NCI-H526 treated with DMSO at 0.1 percent for 48 hours (cell line): Measurements from ENCODE around the gene SPATS2L.

Experiments used
- DNase-seq: peaks from one replicate; lab custom pipeline; 2025; lab: John Stamatoyannopoulos, UW

SPATS2L gene

GRCh38 chr2:200306196-200306930 is at the start of gene SPATS2L:
SPATS2L (plus strand) TSS chr2:200306693; CDS start chr2:200389245, 82,552 bp downstream.
- DNase-seq: peak; percentile 86

- no peak for DNase-seq
Measured at GRCh38 chr2:200257570-200257969, 48.9 kb upstream of the SPATS2L start.

- no peak for DNase-seq
Measured at GRCh38 chr2:200258081-200258480, 48.4 kb upstream of the SPATS2L start.

GRCh38 chr2:200258881-200259576 is 47.5 kb upstream of the SPATS2L start:
- no peak for DNase-seq

- peak; percentile 42 for DNase-seq
Measured at GRCh38 chr2:200259577-200259957, 46.9 kb upstream of the SPATS2L start.

- DNase-seq: no peak
Measured at GRCh38 chr2:200262047-200262446, 44.4 kb upstream of the SPATS2L start.

GRCh38 chr2:200263279-200263678 is 43.2 kb upstream of the SPATS2L start:
- no peak for DNase-seq

GRCh38 chr2:200264631-200265030 is 41.9 kb upstream of the SPATS2L start:
- no peak for DNase-seq

- DNase-seq: no peak
Measured at GRCh38 chr2:200266406-200266805, 40.1 kb upstream of the SPATS2L start.

- no peak for DNase-seq
Measured at GRCh38 chr2:200267350-200267749, 39.1 kb upstream of the SPATS2L start.

GRCh38 chr2:200270732-200271131 is 35.8 kb upstream of the SPATS2L start:
- DNase-seq: no peak

- no peak for DNase-seq
Measured at GRCh38 chr2:200272320-200272719, 34.2 kb upstream of the SPATS2L start.

- peak; percentile 93 for DNase-seq
Measured at GRCh38 chr2:200274116-200275075, 32.1 kb upstream of the SPATS2L start.

GRCh38 chr2:200275295-200276013 is 31.0 kb upstream of the SPATS2L start:
- DNase-seq: no peak

GRCh38 chr2:200276472-200276871 is 30.0 kb upstream of the SPATS2L start:
- DNase-seq: peak; percentile 53

GRCh38 chr2:200278694-200279316 is 27.7 kb upstream of the SPATS2L start:
- no peak for DNase-seq

GRCh38 chr2:200279857-200280256 is 26.6 kb upstream of the SPATS2L start:
- no peak for DNase-seq

GRCh38 chr2:200286578-200286977 is 19.9 kb upstream of the SPATS2L start:
- no peak for DNase-seq

- no peak for DNase-seq
Measured at GRCh38 chr2:200288670-200289429, 17.6 kb upstream of the SPATS2L start.

- no peak for DNase-seq
Measured at GRCh38 chr2:200296118-200296517, 10.4 kb upstream of the SPATS2L start.
